GM12878 (cell line): ENCODE data around the gene MRGPRE.
"Not testable (repeated sequence)": the region's sequence is repeated elsewhere in the genome, so short reads cannot be mapped to it uniquely, and the experiment has no call there.

Experiments used
- EZH2 ChIP-seq: IDR thresholded peaks from 2 replicates; pipeline ENCODE4 v1.6.1; 2012; ENCODE audit warnings: low read depth, mild to moderate bottlenecking, control low read depth, inconsistent platforms, low read length, borderline replicate concordance; ENCODE audit not compliant: control insufficient read depth
- JUNB ChIP-seq: IDR thresholded peaks from 2 replicates; pipeline ENCODE4 v1.6.1; 2016; ENCODE audit warnings: antibody characterized with exemption, mild to moderate bottlenecking
- STAT1 ChIP-seq: fragments of 450-650 bp; conservative IDR thresholded peaks from 2 replicates; pipeline ENCODE4 v1.6.1; 2014; ENCODE audit warnings: antibody characterized with exemption, mild to moderate bottlenecking
- TF ChIP-seq, protein P1 (sequence below): IDR thresholded peaks from 2 replicates; pipeline ENCODE4 v1.6.1; 2012; ENCODE audit warnings: low read depth, low read length, improper control_type of control experiment
- TF ChIP-seq, protein P2 (sequence below), 3 experiments: IDR thresholded peaks in 2 of 3; conservative IDR thresholded peaks in 1 of 3; 2 replicates each; pipeline ENCODE4 v1.5.1; 2011; ENCODE audit warnings: low read depth in 3 of 3, low read length in 3 of 3, mild to moderate bottlenecking in 3 of 3, control low read depth in 2 of 3, moderate library complexity in 2 of 3, inconsistent platforms in 1 of 3, mixed read lengths in 1 of 3; ENCODE audit not compliant: control insufficient read depth in 2 of 3, insufficient read depth in 1 of 3; ENCODE audit errors: extremely low read depth in 1 of 3
- TF ChIP-seq, protein P3 (sequence below): fragments of 450-650 bp; IDR thresholded peaks from 2 replicates; pipeline ENCODE4 v1.6.1; 2017; ENCODE audit warnings: borderline replicate concordance
- TF ChIP-seq, protein P4 (sequence below): IDR thresholded peaks from 2 replicates; pipeline ENCODE4 v1.6.1; 2012; ENCODE audit warnings: low read depth, low read length, improper control_type of control experiment
- TF ChIP-seq, protein P5 (sequence below): IDR thresholded peaks from 2 replicates; pipeline ENCODE4 v1.6.1; 2012; ENCODE audit warnings: mild to moderate bottlenecking, low read depth, low read length

DNA sequence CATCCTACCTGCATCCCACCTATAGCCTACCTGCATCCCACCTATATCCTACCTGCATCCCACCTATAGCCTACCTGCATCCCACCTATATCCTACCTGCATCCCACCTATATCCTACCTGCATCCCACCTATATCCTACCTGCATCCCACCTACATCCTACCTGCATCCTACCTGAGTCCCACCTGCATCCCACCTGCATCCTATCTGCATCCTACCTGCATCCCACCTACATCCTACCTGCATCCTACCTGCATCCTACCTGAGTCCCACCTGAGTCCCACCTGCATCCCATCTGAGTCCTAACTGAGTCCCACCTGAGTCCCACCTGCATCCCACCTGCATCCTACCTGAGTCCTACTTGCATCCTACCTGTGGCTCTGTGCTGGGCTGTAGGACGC, 25.3 kb upstream of the MRGPRE start:
- TF ChIP-seq, protein P1, sequence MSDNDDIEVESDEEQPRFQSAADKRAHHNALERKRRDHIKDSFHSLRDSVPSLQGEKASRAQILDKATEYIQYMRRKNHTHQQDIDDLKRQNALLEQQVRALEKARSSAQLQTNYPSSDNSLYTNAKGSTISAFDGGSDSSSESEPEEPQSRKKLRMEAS = not testable (repeated sequence)
- TF ChIP-seq, protein P2, sequence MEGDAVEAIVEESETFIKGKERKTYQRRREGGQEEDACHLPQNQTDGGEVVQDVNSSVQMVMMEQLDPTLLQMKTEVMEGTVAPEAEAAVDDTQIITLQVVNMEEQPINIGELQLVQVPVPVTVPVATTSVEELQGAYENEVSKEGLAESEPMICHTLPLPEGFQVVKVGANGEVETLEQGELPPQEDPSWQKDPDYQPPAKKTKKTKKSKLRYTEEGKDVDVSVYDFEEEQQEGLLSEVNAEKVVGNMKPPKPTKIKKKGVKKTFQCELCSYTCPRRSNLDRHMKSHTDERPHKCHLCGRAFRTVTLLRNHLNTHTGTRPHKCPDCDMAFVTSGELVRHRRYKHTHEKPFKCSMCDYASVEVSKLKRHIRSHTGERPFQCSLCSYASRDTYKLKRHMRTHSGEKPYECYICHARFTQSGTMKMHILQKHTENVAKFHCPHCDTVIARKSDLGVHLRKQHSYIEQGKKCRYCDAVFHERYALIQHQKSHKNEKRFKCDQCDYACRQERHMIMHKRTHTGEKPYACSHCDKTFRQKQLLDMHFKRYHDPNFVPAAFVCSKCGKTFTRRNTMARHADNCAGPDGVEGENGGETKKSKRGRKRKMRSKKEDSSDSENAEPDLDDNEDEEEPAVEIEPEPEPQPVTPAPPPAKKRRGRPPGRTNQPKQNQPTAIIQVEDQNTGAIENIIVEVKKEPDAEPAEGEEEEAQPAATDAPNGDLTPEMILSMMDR (IDR thresholded peaks at IDR 0.05 in 2 of 3, conservative IDR thresholded peaks at IDR 0.05 in 1 of 3; ENCODE audit: control insufficient read depth in 2 of 3, extremely low read depth in 1 of 3, insufficient read depth in 1 of 3, low read depth in 3 of 3, low read length in 3 of 3) = not testable (repeated sequence)
- TF ChIP-seq, protein P3, sequence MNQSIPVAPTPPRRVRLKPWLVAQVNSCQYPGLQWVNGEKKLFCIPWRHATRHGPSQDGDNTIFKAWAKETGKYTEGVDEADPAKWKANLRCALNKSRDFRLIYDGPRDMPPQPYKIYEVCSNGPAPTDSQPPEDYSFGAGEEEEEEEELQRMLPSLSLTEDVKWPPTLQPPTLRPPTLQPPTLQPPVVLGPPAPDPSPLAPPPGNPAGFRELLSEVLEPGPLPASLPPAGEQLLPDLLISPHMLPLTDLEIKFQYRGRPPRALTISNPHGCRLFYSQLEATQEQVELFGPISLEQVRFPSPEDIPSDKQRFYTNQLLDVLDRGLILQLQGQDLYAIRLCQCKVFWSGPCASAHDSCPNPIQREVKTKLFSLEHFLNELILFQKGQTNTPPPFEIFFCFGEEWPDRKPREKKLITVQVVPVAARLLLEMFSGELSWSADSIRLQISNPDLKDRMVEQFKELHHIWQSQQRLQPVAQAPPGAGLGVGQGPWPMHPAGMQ = not testable (repeated sequence)
- TF ChIP-seq, protein P4, sequence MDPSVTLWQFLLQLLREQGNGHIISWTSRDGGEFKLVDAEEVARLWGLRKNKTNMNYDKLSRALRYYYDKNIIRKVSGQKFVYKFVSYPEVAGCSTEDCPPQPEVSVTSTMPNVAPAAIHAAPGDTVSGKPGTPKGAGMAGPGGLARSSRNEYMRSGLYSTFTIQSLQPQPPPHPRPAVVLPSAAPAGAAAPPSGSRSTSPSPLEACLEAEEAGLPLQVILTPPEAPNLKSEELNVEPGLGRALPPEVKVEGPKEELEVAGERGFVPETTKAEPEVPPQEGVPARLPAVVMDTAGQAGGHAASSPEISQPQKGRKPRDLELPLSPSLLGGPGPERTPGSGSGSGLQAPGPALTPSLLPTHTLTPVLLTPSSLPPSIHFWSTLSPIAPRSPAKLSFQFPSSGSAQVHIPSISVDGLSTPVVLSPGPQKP = not testable (repeated sequence)
- not testable (repeated sequence) for TF ChIP-seq EZH2, STAT1, JUNB
- TF ChIP-seq, protein P5, sequence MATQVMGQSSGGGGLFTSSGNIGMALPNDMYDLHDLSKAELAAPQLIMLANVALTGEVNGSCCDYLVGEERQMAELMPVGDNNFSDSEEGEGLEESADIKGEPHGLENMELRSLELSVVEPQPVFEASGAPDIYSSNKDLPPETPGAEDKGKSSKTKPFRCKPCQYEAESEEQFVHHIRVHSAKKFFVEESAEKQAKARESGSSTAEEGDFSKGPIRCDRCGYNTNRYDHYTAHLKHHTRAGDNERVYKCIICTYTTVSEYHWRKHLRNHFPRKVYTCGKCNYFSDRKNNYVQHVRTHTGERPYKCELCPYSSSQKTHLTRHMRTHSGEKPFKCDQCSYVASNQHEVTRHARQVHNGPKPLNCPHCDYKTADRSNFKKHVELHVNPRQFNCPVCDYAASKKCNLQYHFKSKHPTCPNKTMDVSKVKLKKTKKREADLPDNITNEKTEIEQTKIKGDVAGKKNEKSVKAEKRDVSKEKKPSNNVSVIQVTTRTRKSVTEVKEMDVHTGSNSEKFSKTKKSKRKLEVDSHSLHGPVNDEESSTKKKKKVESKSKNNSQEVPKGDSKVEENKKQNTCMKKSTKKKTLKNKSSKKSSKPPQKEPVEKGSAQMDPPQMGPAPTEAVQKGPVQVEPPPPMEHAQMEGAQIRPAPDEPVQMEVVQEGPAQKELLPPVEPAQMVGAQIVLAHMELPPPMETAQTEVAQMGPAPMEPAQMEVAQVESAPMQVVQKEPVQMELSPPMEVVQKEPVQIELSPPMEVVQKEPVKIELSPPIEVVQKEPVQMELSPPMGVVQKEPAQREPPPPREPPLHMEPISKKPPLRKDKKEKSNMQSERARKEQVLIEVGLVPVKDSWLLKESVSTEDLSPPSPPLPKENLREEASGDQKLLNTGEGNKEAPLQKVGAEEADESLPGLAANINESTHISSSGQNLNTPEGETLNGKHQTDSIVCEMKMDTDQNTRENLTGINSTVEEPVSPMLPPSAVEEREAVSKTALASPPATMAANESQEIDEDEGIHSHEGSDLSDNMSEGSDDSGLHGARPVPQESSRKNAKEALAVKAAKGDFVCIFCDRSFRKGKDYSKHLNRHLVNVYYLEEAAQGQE = not testable (repeated sequence)
